Neural cell (in vitro differentiated cells): ENCODE results near the gene WDR33. TPM values are rescaled to one million over a fixed set of nuclear protein-coding genes. Genes with fewer than 3 reads are reported as not detected.

Source experiments
- H2AFZ ChIP-seq: fragments of 200-600, 300-800 bp; sonication (generic), shearing (Covaris generic); 2 replicates; pipeline ENCODE4 v1.6.0; 2014; ENCODE audit warnings: low read depth, mild to moderate bottlenecking, antibody characterized with exemption, low read length, moderate library complexity
- H3F3A ChIP-seq: fragments of 200-600 bp; shearing (Covaris generic); 2 replicates; pipeline ENCODE4 v1.6.1; 2016; ENCODE audit warnings: mild to moderate bottlenecking, moderate library complexity, mixed read lengths, antibody characterized with exemption, low read length; ENCODE audit not compliant: insufficient read depth, poor library complexity, severe bottlenecking
- H3K27ac ChIP-seq: fragments of 200-600, 300-800 bp; sonication (generic), shearing (Covaris generic); 2 replicates; pipeline ENCODE4 v1.5.1; 2014; ENCODE audit warnings: mild to moderate bottlenecking, low read length, moderate library complexity
- H3K27me3 ChIP-seq: fragments of 300-800, 200-600 bp; sonication (generic), shearing (Covaris generic); 2 replicates; pipeline ENCODE4 v1.6.0; 2014; ENCODE audit warnings: mild to moderate bottlenecking, low read depth, low read length, moderate library complexity; ENCODE audit not compliant: insufficient read depth
- H3K36me3 ChIP-seq: fragments of 300-800, 200-600 bp; sonication (generic), shearing (Covaris generic); 2 replicates; pipeline ENCODE4 v1.5.1; 2014; ENCODE audit warnings: mild to moderate bottlenecking, antibody characterized with exemption, low read length, moderate library complexity; ENCODE audit not compliant: insufficient read depth
- H3K4me2 ChIP-seq: fragments of 300-800, 200-600 bp; sonication (generic), shearing (Covaris generic); 2 replicates; pipeline ENCODE4 v1.6.0; 2014; ENCODE audit warnings: mild to moderate bottlenecking, low read length
- H3K4me3 ChIP-seq: fragments of 300-800, 200-600 bp; sonication (generic), shearing (Covaris generic); 2 replicates; pipeline ENCODE4 v1.5.1; 2014; ENCODE audit warnings: mild to moderate bottlenecking, low read length, moderate library complexity
- H3K79me2 ChIP-seq: fragments of 200-600 bp; shearing (Covaris generic); replicated peaks from 2 replicates; pipeline ENCODE4 v1.6.0; 2014; ENCODE audit warnings: mild to moderate bottlenecking, low read length, moderate library complexity; ENCODE audit not compliant: insufficient read depth
- H3K9ac ChIP-seq: fragments of 300-800, 200-600 bp; sonication (generic), shearing (Covaris generic); 2 replicates; pipeline ENCODE4 v1.6.1; 2016; ENCODE audit warnings: mild to moderate bottlenecking, low read length, mixed read lengths
- H3K9me2 ChIP-seq: fragments of 200-600 bp; shearing (Covaris generic); 2 replicates; pipeline ENCODE4 v1.6.1; 2016; ENCODE audit warnings: mild to moderate bottlenecking, low read length, mixed read lengths; ENCODE audit not compliant: insufficient read depth
- H3K9me3 ChIP-seq: fragments of 200-600, 300-800 bp; sonication (generic), shearing (Covaris generic); 2 replicates; pipeline ENCODE4 v1.6.1; 2016; ENCODE audit warnings: mild to moderate bottlenecking, mixed run types, low read length, moderate library complexity, mixed read lengths
- H4K20me1 ChIP-seq: fragments of 200-600 bp; shearing (Covaris generic); 2 replicates; pipeline ENCODE4 v1.6.1; 2016; ENCODE audit warnings: mild to moderate bottlenecking, mixed run types; ENCODE audit not compliant: insufficient read depth
- CTCF ChIP-seq: fragments of 450-650 bp; IDR thresholded peaks from 2 replicates; pipeline ENCODE4 v1.5.1; 2014; ENCODE audit warnings: antibody characterized with exemption, mild to moderate bottlenecking, moderate library complexity; ENCODE audit not compliant: poor library complexity, severe bottlenecking
- EP300 ChIP-seq: fragments of 450-650 bp; conservative IDR thresholded peaks from 2 replicates; pipeline ENCODE4 v1.6.1; 2014; ENCODE audit warnings: antibody characterized with exemption, mild to moderate bottlenecking, moderate library complexity; ENCODE audit not compliant: poor library complexity, severe bottlenecking
- EZH2 ChIP-seq: fragments of 200-600, 300-800 bp; shearing (Covaris generic), sonication (generic); IDR thresholded peaks from 2 replicates; pipeline ENCODE4 v1.6.1; 2014; ENCODE audit warnings: antibody characterized with exemption, low read length, borderline replicate concordance, mild to moderate bottlenecking; ENCODE audit not compliant: insufficient read depth, poor library complexity, severe bottlenecking
- MXI1 ChIP-seq: fragments of 450-650 bp; conservative IDR thresholded peaks from 2 replicates; pipeline ENCODE4 v1.6.1; 2014; ENCODE audit warnings: antibody characterized with exemption, mild to moderate bottlenecking; ENCODE audit not compliant: poor library complexity, severe bottlenecking
- POLR2AphosphoS5 ChIP-seq: IDR thresholded peaks from 2 replicates; pipeline ENCODE4 v1.6.1; 2012
- RAD21 ChIP-seq: fragments of 450-650 bp; conservative IDR thresholded peaks from 2 replicates; pipeline ENCODE4 v1.6.1; 2014; ENCODE audit warnings: antibody characterized with exemption, mild to moderate bottlenecking, moderate library complexity
- REST ChIP-seq: IDR thresholded peaks from 2 replicates; pipeline ENCODE4 v1.6.1; 2012; ENCODE audit warnings: borderline replicate concordance
- SMC3 ChIP-seq: fragments of 450-650 bp; conservative IDR thresholded peaks from 2 replicates; pipeline ENCODE4 v1.6.1; 2014; ENCODE audit warnings: antibody characterized with exemption, mild to moderate bottlenecking, moderate library complexity; ENCODE audit not compliant: poor library complexity
- TAF1 ChIP-seq: IDR thresholded peaks from 2 replicates; pipeline ENCODE4 v1.6.1; 2012; ENCODE audit warnings: low read depth
- polyA plus RNA-seq: library from polyadenylated mRNA; depleted of rRNA; stranded (reverse); fragments of >200 nt; gene quantifications from 2 replicates; pipeline ENCODE4 v1.2.3, GENCODE V29; 2014

The WDR33 gene
- polyA plus RNA-seq, 1 donor from 2014 or later, result 58.7 TPM

GRCh38 chr2:127670957-127671290 lies 140.0 kb downstream of the WDR33 start:
- Histone ChIP-seq H3K9ac (no peak overlapping the region), H3K36me3 (no peaks in the 10 kb centered on the region), H3K27me3 (peaks cover 22% of the 10 kb centered on the region), H3K79me2 (no peaks in the 10 kb centered on the region), H3K27ac (no peak overlapping the region), H3K4me2 (no peak overlapping the region), H3K9me2 (no peaks in the 10 kb centered on the region), H2AFZ (no peak overlapping the region), H3K9me3 (no peaks in the 10 kb centered on the region), H4K20me1 (no peaks in the 10 kb centered on the region), H3F3A (no peaks in the 10 kb centered on the region), H3K4me3 (no peak overlapping the region)
- TF ChIP-seq RAD21, result no peak
- TF ChIP-seq SMC3, result no peak
- no peak for TF ChIP-seq POLR2AphosphoS5
- TF ChIP-seq MXI1, result no peak
- TF ChIP-seq CTCF, result no peak
- no peak for TF ChIP-seq TAF1

GRCh38 chr2:127670055-127670956 lies 140.7 kb downstream of the WDR33 start:
- no peaks in the 10 kb centered on the region for H3K79me2 ChIP-seq
- no peak overlapping the region for H3K9ac ChIP-seq
- no peaks in the 10 kb centered on the region for H3F3A ChIP-seq
- peaks cover 19% of the 10 kb centered on the region for H3K27me3 ChIP-seq
- no peaks in the 10 kb centered on the region for H4K20me1 ChIP-seq
- H3K36me3 ChIP-seq, result no peaks in the 10 kb centered on the region
- no peaks in the 10 kb centered on the region for H3K9me3 ChIP-seq
- TF ChIP-seq EZH2, result no peak
- TF ChIP-seq POLR2AphosphoS5, result no peak
- no peak for TF ChIP-seq MXI1
- TF ChIP-seq SMC3, result no peak
- TF ChIP-seq EP300, result no peak
- TF ChIP-seq TAF1, result no peak
- TF ChIP-seq RAD21, result no peak
- TF ChIP-seq REST, result no peak
- no peak for TF ChIP-seq CTCF
- H3K9me2 ChIP-seq, result no peaks in the 10 kb centered on the region
- no peak overlapping the region for H3K4me3 ChIP-seq
- no peak overlapping the region for H3K27ac ChIP-seq
- H2AFZ ChIP-seq, result no peak overlapping the region
- H3K4me2 ChIP-seq, result no peak overlapping the region
